NOMO-1 (cell line): ENCODE data around the gene OTP.

ENCODE experiments used
- DNase-seq, 2 experiments: peaks; one replicate each; lab custom pipeline; 2025; ENCODE audit not compliant: unreplicated experiment in 2 of 2; lab: John Stamatoyannopoulos, UW

The OTP gene

GRCh38 chr5:77640589-77641396 is 2.3 kb upstream of the OTP start:
- no peak for DNase-seq

GRCh38 chr5:77638763-77639671 is 504 bp upstream of the OTP start:
- DNase-seq = no peak

GRCh38 chr5:77637170-77637997 is 1.1 kb downstream of the OTP start:
- no peak for DNase-seq

DNA sequence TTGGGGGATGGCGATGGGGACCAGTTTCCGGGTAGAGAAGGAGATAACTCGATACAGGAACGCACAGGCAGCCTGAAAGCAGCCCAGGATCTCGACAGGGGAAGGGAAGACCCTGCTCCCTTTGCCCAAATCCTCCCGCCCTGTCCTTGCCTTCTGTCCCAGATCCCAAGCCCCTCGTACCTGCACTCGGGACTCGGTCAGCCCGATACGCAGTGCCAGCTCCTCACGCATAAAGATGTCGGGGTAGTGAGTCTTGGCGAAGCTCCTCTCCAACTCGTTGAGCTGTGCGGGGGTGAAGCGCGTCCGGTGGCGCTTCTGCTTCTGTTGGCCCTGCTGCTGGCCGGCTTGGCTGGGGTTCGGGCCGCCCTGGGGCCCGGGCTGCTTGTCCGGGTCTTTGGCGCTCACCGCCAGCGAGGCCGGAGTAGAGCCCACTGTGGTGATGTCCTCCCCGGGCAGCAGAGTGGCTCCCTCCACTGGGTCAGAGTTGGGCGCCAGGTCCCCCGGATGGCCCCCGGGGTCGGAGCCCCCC is 1.8 kb downstream of the OTP start:
- DNase-seq = no peak

DNA sequence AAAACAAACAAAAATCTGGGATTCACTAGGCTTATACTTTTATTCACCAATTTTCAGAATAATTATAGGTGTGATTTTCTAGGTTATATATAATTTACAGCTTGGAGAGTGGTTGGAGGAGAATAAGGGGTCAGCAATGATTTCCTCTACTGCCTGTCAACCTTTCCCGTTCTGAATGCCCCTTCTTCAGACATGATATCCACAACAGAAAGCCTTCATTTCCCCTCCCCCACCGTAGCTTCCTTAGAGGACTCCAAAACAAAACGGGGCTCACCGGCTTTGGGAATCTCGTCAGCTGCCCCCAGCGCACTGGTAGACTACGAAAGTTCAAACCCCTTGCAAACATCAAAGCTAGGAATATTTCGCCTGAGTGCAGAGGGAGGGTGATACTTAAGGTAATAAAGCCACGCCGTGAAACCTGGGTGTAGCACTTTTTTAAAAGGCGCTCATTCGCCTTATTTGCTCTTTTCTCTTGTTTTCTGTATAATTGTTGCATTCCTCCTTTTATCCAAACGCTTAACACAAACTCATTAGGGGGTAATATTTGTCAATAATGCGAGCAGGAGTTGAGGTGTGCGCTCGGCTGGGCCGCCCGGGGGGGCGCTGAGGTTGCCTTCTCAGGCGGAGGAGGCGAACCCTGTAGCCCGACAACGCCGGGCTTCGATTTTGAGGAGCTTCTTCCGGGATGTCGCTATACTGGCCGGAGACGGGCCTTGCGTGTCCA is 2.4 kb downstream of the OTP start:
- no peak for DNase-seq

DNA sequence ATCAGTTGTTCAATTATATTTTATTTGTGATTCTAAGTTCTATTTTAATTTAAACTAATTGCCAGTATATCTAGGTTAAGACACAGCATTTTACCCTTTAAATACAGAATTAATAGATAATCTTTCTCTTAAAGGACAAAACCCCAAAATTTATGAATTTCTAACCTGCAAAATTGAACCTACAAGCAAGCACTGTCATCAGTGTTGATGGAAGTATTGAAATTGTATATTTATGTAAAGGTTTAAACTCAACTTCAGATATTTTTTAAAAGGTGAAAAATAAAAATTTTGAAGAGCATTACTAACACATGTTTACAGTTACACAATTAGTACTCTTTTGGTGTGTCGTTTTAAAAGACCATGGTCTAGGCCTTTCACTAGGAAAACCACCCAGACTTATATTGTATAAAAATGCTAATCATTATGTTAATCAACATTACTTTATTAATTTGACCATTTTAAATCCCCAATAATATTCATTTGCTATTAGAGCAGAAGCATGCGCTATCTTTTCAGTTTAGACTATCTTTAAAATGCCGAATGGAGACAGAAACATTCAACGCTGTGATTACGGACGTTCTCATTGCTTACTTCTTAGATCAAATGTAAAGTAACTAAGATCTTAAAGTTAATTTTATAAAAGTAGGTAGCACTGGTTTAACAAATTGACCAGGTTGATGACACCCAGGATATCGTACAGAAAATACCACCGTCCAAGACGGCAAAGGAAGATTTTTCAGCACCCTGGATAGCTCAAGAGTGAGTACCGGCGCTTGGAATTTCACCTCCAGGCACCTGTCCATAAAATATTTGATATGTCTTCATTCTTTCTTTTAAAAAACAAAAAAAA is 3.2 kb downstream of the OTP start:
- no peak for DNase-seq

DNA sequence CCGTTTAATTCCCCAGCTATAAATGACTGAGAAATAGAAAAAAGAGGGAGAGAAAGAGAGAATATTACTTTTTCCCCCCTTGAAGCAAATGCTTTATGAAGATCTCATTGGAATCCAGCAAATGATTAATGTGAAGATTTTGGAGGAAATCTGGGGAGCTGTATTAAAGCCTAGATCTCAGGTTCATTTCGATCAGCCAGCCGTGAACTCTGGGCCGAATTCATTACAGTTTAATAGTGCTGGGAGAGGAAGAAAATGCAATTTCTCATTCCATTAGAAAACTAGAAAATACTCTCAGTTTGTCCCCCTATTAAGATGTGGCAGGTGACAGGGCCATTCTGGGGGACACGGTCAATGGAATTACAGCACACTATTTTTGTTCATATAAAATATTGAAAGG is 4.8 kb downstream of the OTP start:
- no peak for DNase-seq

GRCh38 chr5:77633207-77633675 is 5.3 kb downstream of the OTP start:
- DNase-seq = no peak

DNA sequence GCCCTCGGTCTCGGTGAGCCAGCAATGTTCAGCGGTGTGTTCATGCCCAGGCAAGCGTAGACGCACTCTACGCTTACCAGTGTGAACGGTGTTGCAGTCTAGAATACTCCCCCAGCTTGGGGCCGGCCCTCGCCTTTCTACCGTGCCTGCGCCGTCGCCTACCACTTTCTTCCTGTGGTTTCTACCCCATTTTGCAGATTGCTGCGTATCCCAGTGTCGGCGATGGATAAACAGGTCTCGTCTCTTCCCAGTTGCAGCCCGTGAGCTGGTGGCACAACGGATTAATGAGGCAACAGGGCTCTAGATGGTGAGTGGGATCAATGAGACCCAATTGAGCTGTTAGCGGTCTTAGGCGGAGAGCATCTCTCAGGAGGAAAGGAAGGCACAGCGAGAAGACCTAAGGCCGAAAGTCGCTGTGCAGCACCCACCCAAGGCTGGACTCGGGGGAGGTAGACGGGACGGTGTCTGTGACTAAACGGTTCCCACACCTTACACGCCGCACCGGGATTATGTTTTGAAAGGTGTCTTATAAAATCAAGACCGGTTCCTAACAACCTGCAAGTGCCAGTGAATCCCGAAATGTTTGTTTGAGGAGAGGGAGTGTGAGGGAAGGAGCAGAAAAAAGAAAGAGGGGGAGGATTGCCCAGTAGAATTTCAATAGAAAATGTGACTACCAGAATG is 5.8 kb downstream of the OTP start:
- DNase-seq = no peak

GRCh38 chr5:77630114-77630680 is 8.3 kb downstream of the OTP start:
- peak; percentile 87 to 90 for DNase-seq

- DNase-seq = peak in 1 of 2 experiments; percentile 16
These were observed 8.9 kb downstream of the OTP start for GRCh38 chr5:77629509-77630113.

- no peak for DNase-seq
These were observed 9.5 kb downstream of the OTP start for GRCh38 chr5:77628840-77629508.

DNA sequence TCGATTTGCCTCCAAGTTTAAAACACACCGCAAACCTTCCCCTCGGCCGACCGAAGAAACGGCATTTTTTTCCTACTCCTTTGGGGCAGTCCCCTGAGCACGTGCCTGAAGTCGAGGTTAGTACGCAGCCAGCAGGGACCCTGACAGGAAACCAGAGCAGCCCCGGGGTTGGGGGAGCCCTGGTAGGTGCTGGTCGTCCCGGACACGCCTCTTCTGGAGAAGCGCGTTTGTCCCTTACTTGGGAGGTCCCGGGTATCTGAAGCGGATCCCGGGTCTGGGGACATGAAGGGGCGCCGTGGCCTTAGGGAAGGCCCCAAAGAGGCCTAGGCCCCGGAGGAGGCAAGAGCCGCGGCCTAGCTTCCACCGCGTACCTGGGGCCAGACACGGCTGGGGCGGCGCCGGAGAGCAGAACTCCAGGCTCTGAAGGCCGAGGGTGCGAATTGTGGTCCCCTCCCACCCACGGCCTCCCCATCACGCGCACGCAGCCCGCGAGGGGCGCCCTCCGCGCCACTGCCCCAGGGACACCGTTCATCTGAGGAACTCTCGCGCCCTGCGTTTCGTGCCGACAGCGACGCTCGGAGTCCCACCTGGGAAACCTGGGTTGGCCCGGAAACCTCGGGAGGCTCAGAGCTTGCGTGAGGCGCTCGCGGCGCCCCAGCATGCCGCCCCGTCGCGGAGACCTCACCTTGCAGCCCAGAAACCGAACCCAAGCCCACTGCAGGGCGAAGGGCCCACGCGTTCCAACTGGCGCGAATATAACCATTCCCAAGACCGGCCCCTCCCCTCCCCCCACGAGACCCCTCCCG is 10.4 kb downstream of the OTP start:
- no peak for DNase-seq

DNA sequence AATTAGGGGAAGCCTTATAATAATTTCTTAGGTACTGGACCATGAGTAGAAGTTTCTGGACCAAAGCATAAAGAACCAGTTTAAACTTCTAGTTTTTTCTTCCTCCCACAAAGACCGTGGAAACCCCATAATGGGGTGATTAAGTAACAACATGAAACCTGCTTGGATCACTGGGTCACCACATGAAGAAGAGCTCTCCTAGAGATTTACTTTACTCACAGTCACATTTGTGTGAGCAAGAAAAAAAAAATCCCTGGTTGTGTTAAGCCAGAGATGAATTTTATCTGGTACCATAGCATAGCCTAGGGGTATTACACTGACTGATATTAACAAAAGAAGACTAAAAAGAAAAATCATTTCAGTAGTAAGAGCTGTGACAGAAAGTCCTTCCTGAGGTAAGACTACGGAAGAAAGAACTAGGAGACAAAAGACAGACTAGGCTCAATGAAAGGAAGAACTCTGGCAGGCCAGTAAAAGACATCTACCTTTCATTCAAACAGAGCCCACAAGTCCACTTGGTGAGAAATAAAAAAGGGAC is 15.2 kb downstream of the OTP start:
- no peak for DNase-seq

DNA sequence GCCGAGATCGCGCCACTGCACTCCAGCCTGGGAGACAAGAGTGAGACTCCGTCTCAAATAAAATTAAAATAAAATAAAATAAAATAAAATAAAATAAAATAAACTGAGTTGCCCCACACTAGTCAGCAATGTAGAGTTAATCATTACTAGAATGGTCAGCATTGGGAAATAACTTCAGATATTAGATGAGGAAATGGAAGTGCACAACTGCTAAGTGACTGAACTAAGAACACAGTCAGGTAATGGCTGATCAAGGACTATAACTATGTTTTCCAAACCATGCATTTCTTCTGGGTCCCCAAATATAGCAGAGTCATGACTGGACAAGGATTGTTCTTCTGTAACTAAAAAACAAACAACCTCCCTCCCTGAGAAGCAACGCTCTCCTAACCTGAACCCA is 17.1 kb downstream of the OTP start:
- DNase-seq = no peak

DNA sequence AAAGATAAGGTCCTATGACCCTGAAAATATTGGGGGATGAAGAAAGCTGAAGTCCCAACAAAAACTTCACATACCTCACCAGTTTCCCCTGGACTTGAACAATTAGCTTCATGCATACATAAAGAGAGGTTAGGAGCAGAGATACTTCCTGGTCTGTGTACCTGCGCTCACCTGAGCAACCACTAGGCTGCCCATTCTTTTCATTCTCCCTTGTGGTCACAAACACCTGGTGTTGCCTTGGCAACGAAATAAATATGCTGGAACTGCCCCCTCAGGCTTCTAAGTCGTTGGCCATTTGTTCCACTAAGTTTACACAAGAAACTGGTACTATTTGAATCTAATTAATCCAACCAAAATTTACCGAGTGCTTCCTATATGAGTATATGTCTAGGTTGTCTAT is 18.1 kb downstream of the OTP start:
- DNase-seq = no peak
